Ascending aorta (tissue), 2 donors: Measurements from ENCODE around the gene DLGAP4. TPM values are rescaled to one million over a fixed set of nuclear protein-coding genes. Genes with fewer than 3 reads are reported as not detected.

Experiments
- DNase-seq, 2 donors: peaks; one replicate each; pipeline ENCODE4 v3.0.0-alpha.2; 2019; ENCODE audit warnings: low spot score in 2 of 2
- H3K27ac ChIP-seq, 2 donors: fragments of 200-600 bp; sonication (generic); one replicate each; pipeline ENCODE4 v1.5.1; 2016 to 2017; ENCODE audit warnings: mild to moderate bottlenecking in 1 of 2
- H3K27me3 ChIP-seq: fragments of 200-600 bp; sonication (generic); one replicate; pipeline ENCODE4 v1.5.1; 2017
- H3K36me3 ChIP-seq, 2 donors: fragments of 200-600 bp; sonication (generic); one replicate each; pipeline ENCODE4 v1.5.1; 2016
- H3K4me1 ChIP-seq, 2 donors: fragments of 200-600 bp; sonication (generic); one replicate each; pipeline ENCODE4 v1.5.1; 2016 to 2017; ENCODE audit warnings: mild to moderate bottlenecking in 1 of 2
- H3K4me3 ChIP-seq, 2 donors: fragments of 200-600 bp; sonication (generic); one replicate each; pipeline ENCODE4 v1.5.1; 2016 to 2017; ENCODE audit warnings: mild to moderate bottlenecking in 1 of 2
- H3K9me3 ChIP-seq, 2 donors: fragments of 200-600 bp; sonication (generic); one replicate each; pipeline ENCODE4 v1.5.1; 2016
- intact Hi-C: fragments of 100-400 bp; cut with DNase I; formaldehyde crosslinking; loops from one replicate; pipeline ENCODE4 v1.15.1; 2023
- total RNA-seq: library from RNA; depleted of rRNA; stranded (reverse); fragments of >200 nt; gene quantifications from one replicate; pipeline ENCODE4 v1.1.0, GENCODE V29; 2016
- TF ChIP-seq, protein P1 (sequence below), 3 experiments: fragments of 200-600 bp in 2 of 3; fragments of 450-650 bp in 1 of 3; sonication (generic) in 2 of 3; IDR thresholded peaks; one replicate each; pipeline ENCODE4 v1.5.1; 2016 to 2019; ENCODE audit warnings: antibody characterized with exemption in 3 of 3, mild to moderate bottlenecking in 1 of 3, moderate library complexity in 1 of 3

DLGAP4 gene
- total RNA-seq, 1 donor from 2014 or later, result 98.2 TPM

DNA sequence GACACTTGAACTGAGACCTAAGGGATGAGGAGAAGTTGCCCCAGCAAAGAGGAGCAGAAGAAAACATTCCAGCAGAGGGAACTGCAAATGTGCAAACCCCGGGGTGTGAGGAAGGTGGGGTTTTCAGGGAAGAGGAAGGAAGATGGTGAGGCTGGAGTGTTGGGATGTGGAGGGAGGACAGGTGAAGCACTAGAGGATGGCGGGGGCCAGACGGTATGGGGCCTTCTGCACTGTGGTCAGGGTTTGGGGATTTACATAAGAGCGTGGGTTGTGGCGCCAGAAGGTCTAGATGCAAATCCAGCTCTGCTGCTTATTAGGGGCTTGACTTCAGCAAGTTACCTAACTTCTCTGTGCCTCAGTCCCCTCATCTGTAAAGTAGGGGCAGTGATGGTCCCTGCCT, 16.0 kb downstream of the DLGAP4 start:
- TF ChIP-seq, protein P1, sequence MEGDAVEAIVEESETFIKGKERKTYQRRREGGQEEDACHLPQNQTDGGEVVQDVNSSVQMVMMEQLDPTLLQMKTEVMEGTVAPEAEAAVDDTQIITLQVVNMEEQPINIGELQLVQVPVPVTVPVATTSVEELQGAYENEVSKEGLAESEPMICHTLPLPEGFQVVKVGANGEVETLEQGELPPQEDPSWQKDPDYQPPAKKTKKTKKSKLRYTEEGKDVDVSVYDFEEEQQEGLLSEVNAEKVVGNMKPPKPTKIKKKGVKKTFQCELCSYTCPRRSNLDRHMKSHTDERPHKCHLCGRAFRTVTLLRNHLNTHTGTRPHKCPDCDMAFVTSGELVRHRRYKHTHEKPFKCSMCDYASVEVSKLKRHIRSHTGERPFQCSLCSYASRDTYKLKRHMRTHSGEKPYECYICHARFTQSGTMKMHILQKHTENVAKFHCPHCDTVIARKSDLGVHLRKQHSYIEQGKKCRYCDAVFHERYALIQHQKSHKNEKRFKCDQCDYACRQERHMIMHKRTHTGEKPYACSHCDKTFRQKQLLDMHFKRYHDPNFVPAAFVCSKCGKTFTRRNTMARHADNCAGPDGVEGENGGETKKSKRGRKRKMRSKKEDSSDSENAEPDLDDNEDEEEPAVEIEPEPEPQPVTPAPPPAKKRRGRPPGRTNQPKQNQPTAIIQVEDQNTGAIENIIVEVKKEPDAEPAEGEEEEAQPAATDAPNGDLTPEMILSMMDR (IDR thresholded peaks at IDR 0.05), result no peak
- DNase-seq, result no peak
- Histone ChIP-seq H3K36me3 (no peaks in the 10 kb centered on the region), H3K9me3 (peaks cover 0 to 16% of the 10 kb centered on the region in 2 donors), H3K4me1 (no peaks in the 10 kb centered on the region), H3K27ac (no peak overlapping the region), H3K27me3 (no peaks in the 10 kb centered on the region), H3K4me3 (no peak overlapping the region)
- intact Hi-C loops, result no loop called here

DNA sequence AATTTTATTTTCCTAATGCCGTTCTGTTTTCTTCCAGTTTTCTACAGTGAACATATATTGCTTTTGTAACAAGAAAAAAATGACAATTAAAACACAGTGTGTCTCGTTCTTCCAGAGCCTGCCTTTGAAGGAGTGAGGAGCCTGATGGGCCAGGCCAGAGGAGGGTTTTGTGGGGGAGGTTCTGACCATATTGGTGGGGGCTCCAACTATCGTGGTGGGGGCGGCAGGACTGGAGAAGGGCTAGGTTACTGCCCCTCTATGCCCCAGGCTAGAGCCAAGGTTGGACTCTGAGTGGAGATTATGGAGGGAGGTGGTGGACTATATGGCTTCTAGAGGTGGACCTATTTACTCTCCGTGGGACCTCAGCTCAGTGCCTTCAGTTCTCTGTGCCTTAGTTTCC, 24.0 kb downstream of the DLGAP4 start:
- TF ChIP-seq, protein P1 (IDR thresholded peaks at IDR 0.05), result no peak
- intact Hi-C loops, result no loop called here

DNA sequence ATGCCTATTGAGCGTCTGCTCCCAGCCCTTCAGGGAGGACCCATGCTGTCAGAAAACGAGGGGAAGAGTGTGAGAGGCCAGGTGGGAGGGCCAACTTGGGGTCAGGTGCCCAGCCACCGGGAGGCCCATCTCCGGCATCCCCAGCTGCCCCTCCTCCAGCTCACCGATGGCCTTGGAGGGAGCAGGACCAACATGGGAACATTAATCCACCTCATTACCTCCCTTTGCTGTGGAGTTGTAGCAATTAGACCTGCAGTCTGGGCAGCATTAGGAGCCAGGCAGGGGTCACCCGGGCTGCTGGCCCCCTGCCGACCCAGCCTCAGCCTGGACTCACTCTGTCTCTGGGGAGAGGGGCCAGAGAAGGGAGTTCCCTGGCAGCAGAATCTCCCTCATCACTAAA, 25.1 kb downstream of the DLGAP4 start:
- H3K27ac ChIP-seq, result no peak overlapping the region

More for the DNA sequence above, 24.0 kb downstream of the DLGAP4 start:
- Histone ChIP-seq H3K4me1 (no peaks in the 10 kb centered on the region), H3K27ac (no peak overlapping the region), H3K27me3 (no peaks in the 10 kb centered on the region), H3K9me3 (peaks cover 0 to 13% of the 10 kb centered on the region in 2 donors), H3K4me3 (no peak overlapping the region), H3K36me3 (no peaks in the 10 kb centered on the region)
- DNase-seq, result no peak

DNA sequence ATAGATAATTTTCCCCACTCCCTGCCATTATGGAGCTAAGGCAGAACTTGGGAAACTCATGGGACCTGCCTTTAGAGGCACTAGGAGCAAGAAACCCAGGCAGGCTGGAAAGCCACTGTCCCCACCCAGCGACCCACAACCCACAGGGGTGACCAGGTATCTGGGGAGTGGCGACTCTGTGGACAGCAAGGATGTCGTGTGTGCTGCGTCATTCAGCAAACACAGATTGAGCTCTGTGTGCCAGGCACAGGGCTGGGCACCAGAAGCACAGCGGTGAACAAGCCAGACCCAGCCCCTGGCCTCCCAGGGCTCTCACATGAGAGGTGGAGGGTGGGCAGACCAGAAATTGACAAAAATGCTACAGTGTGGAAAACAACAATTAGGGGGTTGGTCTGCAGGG, 27.7 kb downstream of the DLGAP4 start:
- no peaks in the 10 kb centered on the region for H3K4me1 ChIP-seq
- no peaks in the 10 kb centered on the region for H3K9me3 ChIP-seq
- H3K27ac ChIP-seq, result no peak overlapping the region
- intact Hi-C loops, result no loop called here
- DNase-seq, result no peak
- H3K27me3 ChIP-seq, result peaks cover 3% of the 10 kb centered on the region
- no peak overlapping the region for H3K4me3 ChIP-seq
- TF ChIP-seq, protein P1 (IDR thresholded peaks at IDR 0.05), result no peak
- no peaks in the 10 kb centered on the region for H3K36me3 ChIP-seq

More for the DNA sequence above, 25.1 kb downstream of the DLGAP4 start:
- intact Hi-C loops, result no loop called here
- H3K4me1 ChIP-seq, result no peaks in the 10 kb centered on the region
- TF ChIP-seq, protein P1 (IDR thresholded peaks at IDR 0.05), result no peak
- DNase-seq, result no peak
- H3K27me3 ChIP-seq, result no peaks in the 10 kb centered on the region
- H3K9me3 ChIP-seq, result peaks cover 0 to 4% of the 10 kb centered on the region in 2 donors
- H3K36me3 ChIP-seq, result no peaks in the 10 kb centered on the region
- no peak overlapping the region for H3K4me3 ChIP-seq

DNA sequence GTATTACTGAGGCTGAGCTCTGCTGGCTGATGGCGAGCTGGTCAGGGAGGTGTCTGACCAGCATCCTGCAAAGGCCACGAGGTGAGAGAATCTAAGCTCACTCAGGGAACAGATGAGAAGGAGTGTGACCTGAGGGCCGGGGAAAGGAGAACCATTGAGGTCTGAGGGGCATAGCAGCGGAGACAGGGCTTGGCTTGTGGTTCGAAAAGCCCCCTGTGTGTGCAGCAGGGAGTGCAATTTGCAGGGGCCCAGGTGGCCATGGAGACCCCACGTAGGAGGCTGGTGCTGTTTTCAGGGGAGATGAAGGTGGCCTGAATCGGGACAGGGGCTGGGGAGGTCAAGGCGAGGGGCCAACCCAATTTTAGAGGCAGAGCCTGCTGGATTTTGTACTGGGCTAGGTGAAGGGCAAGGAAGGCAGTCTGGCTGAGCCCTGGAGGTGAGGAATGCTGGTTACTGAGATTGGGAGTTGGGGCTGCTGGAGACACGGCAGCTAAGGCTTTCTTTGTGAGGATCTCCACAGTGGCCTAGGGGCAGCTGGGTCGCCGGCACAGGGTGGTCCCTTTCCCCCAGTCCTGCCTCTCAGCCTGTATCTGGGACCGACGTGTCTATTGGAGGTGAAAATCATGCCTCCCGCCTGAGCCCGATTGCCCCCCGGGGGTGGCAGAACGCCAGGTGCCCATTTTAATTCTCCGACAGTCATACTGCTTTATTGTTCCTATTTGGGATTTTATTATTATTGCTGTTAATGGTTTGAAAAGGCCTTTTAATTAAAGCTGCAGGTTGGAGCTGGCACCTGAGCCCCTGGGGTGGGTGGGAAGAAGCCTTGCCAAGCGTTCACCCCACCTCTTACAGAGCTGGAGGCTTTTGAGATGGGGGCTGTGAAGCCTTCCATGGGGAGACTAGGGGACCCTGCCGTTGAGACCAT, 28.4 kb downstream of the DLGAP4 start:
- Histone ChIP-seq H3K4me3 (no peak overlapping the region), H3K4me1 (no peaks in the 10 kb centered on the region), H3K9me3 (no peaks in the 10 kb centered on the region), H3K27me3 (peaks cover 3% of the 10 kb centered on the region), H3K27ac (no peak overlapping the region), H3K36me3 (no peaks in the 10 kb centered on the region)
- no peak for DNase-seq
- TF ChIP-seq, protein P1 (IDR thresholded peaks at IDR 0.05), result no peak
- intact Hi-C loops, result no loop called here
